Esophagus squamous epithelium (tissue), 5 donors: ENCODE results near the gene PRSS37. TPM values are rescaled to one million over a fixed set of nuclear protein-coding genes. Genes with fewer than 3 reads are reported as not detected.

ENCODE experiments used
- DNase-seq: peaks from one replicate; lab custom pipeline; 2025; lab: John Stamatoyannopoulos, UW
- H3K27ac ChIP-seq, 4 donors: fragments of 200-600 bp; sonication (generic); one replicate each; pipeline ENCODE4 v1.5.1; 2016 to 2019; ENCODE audit warnings: mild to moderate bottlenecking in 1 of 4
- H3K27me3 ChIP-seq, 4 donors: fragments of 200-600 bp; sonication (generic); 1 replicate in 3 of 4; 2 replicates in 1 of 4; pipeline versions ENCODE4 v1.5.1 to v1.6.0; 2017 to 2021; ENCODE audit warnings: antibody characterized with exemption in 1 of 4
- H3K36me3 ChIP-seq, 3 donors: fragments of 200-600 bp; sonication (generic); one replicate each; pipeline ENCODE4 v1.5.1; 2016 to 2019
- H3K4me1 ChIP-seq, 3 donors: fragments of 200-600 bp; sonication (generic); one replicate each; pipeline ENCODE4 v1.5.1; 2017 to 2019
- H3K4me3 ChIP-seq, 4 donors: fragments of 200-600 bp; sonication (generic); 1 replicate in 3 of 4; 2 replicates in 1 of 4; pipeline ENCODE4 v1.5.1; 2016 to 2019; ENCODE audit warnings: mild to moderate bottlenecking in 2 of 4, moderate library complexity in 1 of 4
- H3K9me3 ChIP-seq, 3 donors: fragments of 200-600 bp; sonication (generic); one replicate each; pipeline ENCODE4 v1.5.1; 2016 to 2019
- CTCF ChIP-seq, 6 experiments: fragments of 450-650 bp in 4 of 6; fragments of 200-600 bp in 2 of 6; sonication (generic) in 2 of 6; IDR thresholded peaks; one replicate each; pipeline ENCODE4 v1.5.1; 2016 to 2019; ENCODE audit warnings: antibody characterized with exemption in 6 of 6, mild to moderate bottlenecking in 4 of 6, moderate library complexity in 4 of 6
- POLR2A ChIP-seq, 4 donors: fragments of 450-650 bp; IDR thresholded peaks; one replicate each; pipeline ENCODE4 v1.6.1; 2017; ENCODE audit warnings: antibody characterized with exemption in 4 of 4, mild to moderate bottlenecking in 4 of 4, moderate library complexity in 3 of 4
- WGBS, 2 donors: methylation state at CpG; one replicate each; pipeline ENCODE4 v1.1.5; 2018; 5-methylcytosine and 5-hydroxymethylcytosine counted together
- intact Hi-C: fragments of 100-400 bp; cut with DNase I; formaldehyde crosslinking; loops from one replicate; pipeline ENCODE4 v1.15.0; 2022
- total RNA-seq, 4 donors: library from RNA; depleted of rRNA; stranded (reverse); fragments of >200 nt; gene quantifications; one replicate each; pipeline ENCODE4 v1.1.0, GENCODE V29; 2016
- donor health status: DM: yes; HTN: yes; CAD: no.

PRSS37 gene
- total RNA-seq, 4 donors from 2014 or later = not detected

- DNase-seq = no peak
- WGBS, 2 donors = 83 to 85% methylated on average over 2 of the region's 2 CpGs
- no peaks in the 10 kb centered on the region for H3K9me3 ChIP-seq
- no peaks in the 10 kb centered on the region for H3K27me3 ChIP-seq
- intact Hi-C loops = no loop called here
- H3K36me3 ChIP-seq = peaks cover 0 to 30% (median 0%) of the 10 kb centered on the region in 3 donors
- H3K4me3 ChIP-seq = no peak overlapping the region
- TF ChIP-seq POLR2A (IDR thresholded peaks at IDR 0.05) = no peak
- no peaks in the 10 kb centered on the region for H3K4me1 ChIP-seq
- no peak overlapping the region for H3K27ac ChIP-seq
Measured at GRCh38 chr7:141792526-141792925, 48.8 kb downstream of the PRSS37 start.

GRCh38 chr7:141789917-141790316 is 51.4 kb downstream of the PRSS37 start, which contains the start of gene TAS2R5:
Gene TAS2R5, plus strand, starts transcription at chr7:141790217. Its CDS starts 145 bp downstream, at chr7:141790362.
- TF ChIP-seq POLR2A (IDR thresholded peaks at IDR 0.05) (no peak), CTCF (IDR thresholded peaks at IDR 0.05) (no peak)
- 52 to 70% methylated on average over 3 to 4 of the region's 5 CpGs for WGBS, 2 donors
- intact Hi-C loops = no loop called here

GRCh38 chr7:141788296-141788695 is 53.0 kb downstream of the PRSS37 start:
- Histone ChIP-seq H3K27ac (no peak overlapping the region), H3K4me1 (no peaks in the 10 kb centered on the region), H3K9me3 (no peaks in the 10 kb centered on the region), H3K4me3 (no peak overlapping the region), H3K27me3 (no peaks in the 10 kb centered on the region), H3K36me3 (peaks cover 0 to 34% (median 0%) of the 10 kb centered on the region in 3 donors)
- intact Hi-C loops = no loop called here
- 42 to 85% methylated on average over 2 of the region's 2 CpGs for WGBS, 2 donors
- no peak for DNase-seq
- TF ChIP-seq POLR2A (IDR thresholded peaks at IDR 0.05) (no peak), CTCF (IDR thresholded peaks at IDR 0.05) (no peak)

More at GRCh38 chr7:141789917-141790316, 51.4 kb downstream of the PRSS37 start, which contains the start of gene TAS2R5:
- no peaks in the 10 kb centered on the region for H3K27me3 ChIP-seq
- peaks cover 0 to 34% (median 0%) of the 10 kb centered on the region in 3 donors for H3K36me3 ChIP-seq
- no peaks in the 10 kb centered on the region for H3K9me3 ChIP-seq
- no peak within 1 kb of the TSS for H3K4me3 ChIP-seq
- no peak within 1 kb of the TSS for H3K27ac ChIP-seq
- no peaks in the 10 kb centered on the region for H3K4me1 ChIP-seq
- no peak for DNase-seq

Other genes starting within 250 kb of the PRSS37 start
- gene DENND11, start 139.3 kb downstream of the PRSS37 start, total RNA-seq = 10 to 100 TPM; 11.8 to 28.6 (median 14.2) TPM
- not detected for gene WEE2, start 133.1 kb downstream of the PRSS37 start, total RNA-seq
- gene SSBP1, start 103.1 kb downstream of the PRSS37 start, total RNA-seq = 100 to 1,000 TPM; 120 to 187 (median 146) TPM
- 1 to 10 TPM in 2 of 4 donors, under 1 TPM in 1, not detected in 1; 0.35 to 3.2 (median 2.7) TPM for gene TAS2R3, start 77.4 kb downstream of the PRSS37 start, total RNA-seq
- gene TAS2R4, start 64.8 kb downstream of the PRSS37 start, total RNA-seq = 1 to 10 TPM in 2 of 4 donors, under 1 TPM in 2; 0.18 to 3.1 (median 1.3) TPM
- 1 to 10 TPM in 2 of 4 donors, under 1 TPM in 1, not detected in 1; 0.80 to 3.1 (median 2.3) TPM for gene TAS2R5, start 51.3 kb downstream of the PRSS37 start, total RNA-seq
- gene OR9A4, start 74.9 kb upstream of the PRSS37 start, total RNA-seq = not detected
- gene CLEC5A, start 105.5 kb upstream of the PRSS37 start, total RNA-seq = 1 to 10 TPM in 2 of 4 donors, under 1 TPM in 2; 0.47 to 3.3 (median 1.1) TPM
- not detected for gene TAS2R38, start 132.3 kb upstream of the PRSS37 start, total RNA-seq
- gene MGAM, start 154.4 kb upstream of the PRSS37 start, total RNA-seq = under 1 TPM in 3 of 4 donors, not detected in 1; 0.15 to 0.53 (median 0.19) TPM